Endothelial cell (in vitro differentiated cells): ENCODE results near the gene CADM2. TPM values are rescaled to one million over a fixed set of nuclear protein-coding genes. Genes with fewer than 3 reads are reported as not detected.

ENCODE experiments used
- DNase-seq: peaks from one replicate; pipeline ENCODE4 v3.0.0; 2021; ENCODE audit warnings: low spot score
- H3K27ac Mint-ChIP-seq: one replicate; pipeline ENCODE4 v1.8.0; 2021; ENCODE audit warnings: mixed read lengths, inconsistent platforms; ENCODE audit not compliant: unreplicated experiment
- H3K27me3 Mint-ChIP-seq: one replicate; pipeline ENCODE4 v1.8.0; 2021; ENCODE audit warnings: mild to moderate bottlenecking, moderate library complexity, mixed read lengths, inconsistent platforms; ENCODE audit not compliant: unreplicated experiment
- H3K36me3 Mint-ChIP-seq: one replicate; pipeline ENCODE4 v1.8.0; 2021; ENCODE audit warnings: mild to moderate bottlenecking, low read depth, mixed read lengths, inconsistent platforms; ENCODE audit not compliant: unreplicated experiment
- H3K4me1 Mint-ChIP-seq: one replicate; pipeline ENCODE4 v1.8.0; 2021; ENCODE audit warnings: mild to moderate bottlenecking, mixed read lengths, inconsistent platforms; ENCODE audit not compliant: unreplicated experiment
- H3K4me3 Mint-ChIP-seq: one replicate; pipeline ENCODE4 v1.8.0; 2021; ENCODE audit warnings: mild to moderate bottlenecking, mixed read lengths, inconsistent platforms; ENCODE audit not compliant: unreplicated experiment
- H3K9me3 Mint-ChIP-seq: one replicate; pipeline ENCODE4 v1.8.0; 2021; ENCODE audit warnings: mixed read lengths, inconsistent platforms; ENCODE audit not compliant: unreplicated experiment
- total RNA-seq: library from RNA; stranded (reverse); fragmentation: NEBNext Ultra II Directional; extraction: Animal tissue kit (Norgen Biotek cat#: 25700); gene quantifications from one replicate; pipeline ENCODE4 v1.2.1, GENCODE V29; 2021; ENCODE audit not compliant: unreplicated experiment
- TF ChIP-seq, protein P1 (sequence below): fragments of 200-600 bp; sonication (generic); IDR thresholded peaks from one replicate; pipeline ENCODE4 v1.5.0; 2021; ENCODE audit warnings: antibody characterized with exemption; ENCODE audit not compliant: unreplicated experiment

Gene CADM2
- total RNA-seq, 1 donor from 2014 or later, result 0.97 TPM

DNA sequence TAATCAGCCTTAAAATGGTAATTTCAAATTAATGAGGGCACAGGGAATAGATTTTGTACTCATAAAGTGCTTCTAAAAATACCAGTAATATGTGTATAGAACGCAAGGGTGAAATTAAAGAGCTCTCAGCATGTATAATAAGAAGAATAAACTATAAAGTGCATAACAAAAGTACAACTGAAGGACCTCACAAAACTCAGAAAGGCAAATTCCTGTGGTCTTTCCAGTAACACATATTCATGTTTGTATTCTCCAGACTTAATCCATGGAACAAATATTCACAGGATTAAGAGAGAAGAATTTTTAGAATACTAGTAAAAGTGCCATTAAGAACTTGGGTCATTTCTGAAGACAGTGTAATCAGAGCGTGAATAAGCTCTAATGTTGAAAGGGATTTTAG, 646.3 kb downstream of the CADM2 start:
- H3K9me3 Mint-ChIP-seq, result no peaks in the 10 kb centered on the region
- no peak overlapping the region for H3K4me3 Mint-ChIP-seq
- H3K4me1 Mint-ChIP-seq, result no peaks in the 10 kb centered on the region
- H3K27ac Mint-ChIP-seq, result no peak overlapping the region
- no peak for DNase-seq
- H3K36me3 Mint-ChIP-seq, result no peaks in the 10 kb centered on the region
- TF ChIP-seq, protein P1, sequence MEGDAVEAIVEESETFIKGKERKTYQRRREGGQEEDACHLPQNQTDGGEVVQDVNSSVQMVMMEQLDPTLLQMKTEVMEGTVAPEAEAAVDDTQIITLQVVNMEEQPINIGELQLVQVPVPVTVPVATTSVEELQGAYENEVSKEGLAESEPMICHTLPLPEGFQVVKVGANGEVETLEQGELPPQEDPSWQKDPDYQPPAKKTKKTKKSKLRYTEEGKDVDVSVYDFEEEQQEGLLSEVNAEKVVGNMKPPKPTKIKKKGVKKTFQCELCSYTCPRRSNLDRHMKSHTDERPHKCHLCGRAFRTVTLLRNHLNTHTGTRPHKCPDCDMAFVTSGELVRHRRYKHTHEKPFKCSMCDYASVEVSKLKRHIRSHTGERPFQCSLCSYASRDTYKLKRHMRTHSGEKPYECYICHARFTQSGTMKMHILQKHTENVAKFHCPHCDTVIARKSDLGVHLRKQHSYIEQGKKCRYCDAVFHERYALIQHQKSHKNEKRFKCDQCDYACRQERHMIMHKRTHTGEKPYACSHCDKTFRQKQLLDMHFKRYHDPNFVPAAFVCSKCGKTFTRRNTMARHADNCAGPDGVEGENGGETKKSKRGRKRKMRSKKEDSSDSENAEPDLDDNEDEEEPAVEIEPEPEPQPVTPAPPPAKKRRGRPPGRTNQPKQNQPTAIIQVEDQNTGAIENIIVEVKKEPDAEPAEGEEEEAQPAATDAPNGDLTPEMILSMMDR, result no peak
- no peaks in the 10 kb centered on the region for H3K27me3 Mint-ChIP-seq

DNA sequence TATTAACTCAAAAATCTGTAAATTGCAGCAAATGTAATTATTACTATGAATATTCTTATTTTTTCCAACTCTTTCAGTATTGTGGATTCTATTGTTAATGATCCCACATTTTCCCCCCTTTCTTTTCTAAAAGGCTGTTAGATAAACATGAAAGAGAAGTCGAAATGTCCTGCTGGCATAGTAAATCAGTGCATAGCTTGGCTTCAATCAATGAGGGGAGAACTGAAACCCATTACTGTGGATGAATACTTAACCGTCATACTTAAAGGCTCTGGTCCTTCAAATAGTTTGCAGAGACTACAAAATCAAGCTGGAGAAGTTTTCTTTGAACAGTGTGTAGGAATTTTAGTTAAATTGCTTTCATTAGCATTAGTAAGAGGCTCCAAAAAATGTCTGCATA, 667.9 kb downstream of the CADM2 start:
- no peaks in the 10 kb centered on the region for H3K9me3 Mint-ChIP-seq
- TF ChIP-seq, protein P1, result no peak

DNA sequence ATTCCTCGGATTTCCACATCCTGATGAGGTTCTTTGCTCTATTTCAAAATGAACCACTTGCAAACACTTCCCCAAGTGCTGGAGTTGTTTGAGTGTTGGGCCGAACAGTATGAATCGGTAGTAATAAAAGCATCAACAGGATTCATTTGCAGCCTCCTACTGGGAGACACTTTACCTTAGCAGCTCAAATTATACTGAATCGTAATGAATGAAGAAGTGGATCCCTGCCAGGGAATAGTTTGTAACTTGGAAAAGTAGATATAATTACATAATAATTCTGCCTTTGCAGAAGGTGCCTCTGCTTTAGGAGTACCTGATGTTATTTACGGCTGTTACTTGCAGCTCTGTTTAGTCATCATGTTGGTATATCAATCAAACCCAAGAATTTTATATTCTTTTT, 669.1 kb downstream of the CADM2 start:
- no peaks in the 10 kb centered on the region for H3K27me3 Mint-ChIP-seq
- H3K27ac Mint-ChIP-seq, result no peak overlapping the region
- H3K4me3 Mint-ChIP-seq, result no peak overlapping the region
- no peaks in the 10 kb centered on the region for H3K4me1 Mint-ChIP-seq
- DNase-seq, result no peak
- TF ChIP-seq, protein P1, result no peak
- no peaks in the 10 kb centered on the region for H3K9me3 Mint-ChIP-seq
- no peaks in the 10 kb centered on the region for H3K36me3 Mint-ChIP-seq

More for the DNA sequence above, 667.9 kb downstream of the CADM2 start:
- Mint-ChIP-seq H3K4me3 (no peak overlapping the region), H3K4me1 (no peaks in the 10 kb centered on the region), H3K27ac (no peak overlapping the region), H3K27me3 (no peaks in the 10 kb centered on the region), H3K36me3 (no peaks in the 10 kb centered on the region)
- DNase-seq, result no peak

DNA sequence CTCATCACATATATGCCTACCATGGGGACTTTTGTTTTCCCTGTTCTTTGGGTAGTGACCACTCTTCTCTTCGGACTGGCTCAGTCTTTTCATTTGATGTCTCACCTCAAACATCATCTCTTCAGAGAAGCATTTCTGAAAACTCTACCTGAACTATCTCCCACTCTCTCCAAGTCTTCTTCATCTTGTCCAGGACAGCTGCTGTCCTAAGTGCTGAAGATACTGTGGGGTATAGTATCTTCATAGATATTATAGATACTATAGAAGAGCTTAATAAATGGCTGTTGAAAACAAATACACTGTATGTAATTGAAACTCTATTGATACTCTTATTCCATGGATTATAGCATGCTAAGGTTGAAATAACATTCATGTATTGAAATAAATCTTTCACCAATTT, 672.3 kb downstream of the CADM2 start:
- Mint-ChIP-seq H3K4me1 (no peaks in the 10 kb centered on the region), H3K9me3 (no peaks in the 10 kb centered on the region), H3K27ac (no peak overlapping the region), H3K36me3 (no peaks in the 10 kb centered on the region), H3K4me3 (no peak overlapping the region), H3K27me3 (no peaks in the 10 kb centered on the region)
- DNase-seq, result no peak
- TF ChIP-seq, protein P1, result no peak

DNA sequence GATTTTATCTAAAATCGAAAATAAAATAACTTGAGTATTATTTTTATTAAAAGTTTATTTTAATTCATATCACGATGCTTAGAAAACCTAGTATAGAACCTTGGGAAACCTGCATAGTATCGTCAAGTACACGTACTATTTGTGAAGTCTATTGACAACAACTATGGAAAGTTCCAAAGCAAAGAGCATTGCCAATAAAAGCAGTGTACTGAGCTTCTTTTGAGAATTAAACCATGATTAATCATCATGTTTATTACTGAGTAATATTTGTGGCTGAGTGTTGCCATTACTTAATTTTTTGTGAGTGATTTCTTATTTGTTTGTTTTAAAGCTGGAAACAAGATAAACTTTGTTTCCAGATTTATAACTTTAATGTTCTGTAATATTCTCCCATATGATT, 674.1 kb downstream of the CADM2 start:
- no peak for DNase-seq
- no peaks in the 10 kb centered on the region for H3K27me3 Mint-ChIP-seq
- no peaks in the 10 kb centered on the region for H3K9me3 Mint-ChIP-seq
- no peaks in the 10 kb centered on the region for H3K4me1 Mint-ChIP-seq
- TF ChIP-seq, protein P1, result no peak
- H3K27ac Mint-ChIP-seq, result no peak overlapping the region
- no peaks in the 10 kb centered on the region for H3K36me3 Mint-ChIP-seq
- no peak overlapping the region for H3K4me3 Mint-ChIP-seq
